Fibroblast of the aortic adventitia (primary cell): ENCODE measurements around the gene THAP6. TPM values are rescaled to one million over a fixed set of nuclear protein-coding genes. Genes with fewer than 3 reads are reported as not detected.

Experiments
- DNase-seq: peaks from one replicate; pipeline ENCODE4 v3.0.0-alpha.2; 2010; ENCODE audit warnings: low read depth
- H3K4me3 ChIP-seq: 2 replicates; pipeline ENCODE4 v1.5.1; 2011; ENCODE audit warnings: low read depth, mild to moderate bottlenecking, control low read depth, low read length, moderate library complexity
- CTCF ChIP-seq: IDR thresholded peaks from 2 replicates; pipeline ENCODE4 v1.5.1; 2011; ENCODE audit warnings: mild to moderate bottlenecking, low read length, control low read depth, inconsistent platforms; ENCODE audit not compliant: insufficient read depth
- total RNA-seq: library from RNA; depleted of rRNA; stranded (reverse); fragments of >200 nt; gene quantifications from 2 replicates; pipeline ENCODE4 v1.2.3, GENCODE V29; 2012; ENCODE audit warnings: low replicate concordance

THAP6 gene
- total RNA-seq, 1 donor, result 22.0 TPM

GRCh38 chr4:75544870-75545269, 30.6 kb downstream of the THAP6 start:
- no peak for TF ChIP-seq CTCF

DNA sequence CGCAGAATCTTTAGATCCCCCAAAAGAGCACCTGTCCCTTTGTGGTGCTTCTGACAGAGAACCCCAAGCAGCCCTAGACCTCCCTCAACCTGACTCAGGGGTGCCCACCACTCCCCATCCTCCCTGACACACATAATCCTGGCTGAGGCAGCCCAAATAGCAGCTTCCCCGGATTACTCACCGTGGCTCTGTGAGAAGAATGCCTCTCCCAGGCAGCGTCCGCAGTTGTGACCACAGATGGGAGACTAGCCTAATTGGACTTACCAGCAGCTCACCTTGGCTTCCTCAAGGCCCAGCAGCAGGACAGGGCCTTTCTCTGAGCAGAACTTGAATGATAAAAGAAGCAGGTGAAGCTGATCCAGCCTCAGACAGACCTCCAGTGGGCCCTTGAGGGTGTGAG, 31.3 kb downstream of the THAP6 start:
- H3K4me3 ChIP-seq, result no peak overlapping the region
- no peak for DNase-seq
- no peak for TF ChIP-seq CTCF

More at GRCh38 chr4:75544870-75545269, 30.6 kb downstream of the THAP6 start:
- H3K4me3 ChIP-seq, result no peak overlapping the region
- no peak for DNase-seq

- peak; percentile 58 for DNase-seq
- no peak for TF ChIP-seq CTCF
- no peak overlapping the region for H3K4me3 ChIP-seq
Observed at GRCh38 chr4:75547647-75548387, 33.5 kb downstream of the THAP6 start.

- no peak for TF ChIP-seq CTCF
- H3K4me3 ChIP-seq, result no peak overlapping the region
- DNase-seq, result no peak
Observed at GRCh38 chr4:75549019-75549418, 34.7 kb downstream of the THAP6 start.

DNA sequence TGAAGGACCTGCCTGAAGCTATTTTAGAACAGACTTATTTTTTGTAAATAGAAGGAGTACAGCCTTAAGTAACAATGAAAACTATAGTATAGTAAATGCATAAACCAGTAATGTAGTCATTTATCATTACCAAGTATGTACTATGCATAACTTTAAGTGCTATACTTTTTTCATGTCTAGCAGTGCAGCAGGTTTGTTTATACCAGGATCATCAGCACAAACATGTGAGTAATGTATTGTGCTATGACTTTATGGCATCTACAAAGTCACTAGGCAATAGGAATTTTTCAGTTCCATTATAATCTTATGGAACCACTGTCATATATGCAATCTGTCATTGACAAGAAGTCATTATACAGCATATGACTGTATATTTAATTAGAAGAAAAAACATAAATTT, 38.2 kb downstream of the THAP6 start:
- no peak for TF ChIP-seq CTCF
- DNase-seq, result no peak
- H3K4me3 ChIP-seq, result no peak overlapping the region

- H3K4me3 ChIP-seq, result no peak within 1 kb of the TSS
- DNase-seq, result no peak
- no peak for TF ChIP-seq CTCF
Observed at GRCh38 chr4:75555294-75556164, 41.3 kb downstream of the THAP6 start, which contains the start of gene ODAPH. ODAPH (plus strand) TSS chr4:75556066; CDS start chr4:75556083, 17 bp downstream.
